ENCODE results near the gene CCDC33.

DNA sequence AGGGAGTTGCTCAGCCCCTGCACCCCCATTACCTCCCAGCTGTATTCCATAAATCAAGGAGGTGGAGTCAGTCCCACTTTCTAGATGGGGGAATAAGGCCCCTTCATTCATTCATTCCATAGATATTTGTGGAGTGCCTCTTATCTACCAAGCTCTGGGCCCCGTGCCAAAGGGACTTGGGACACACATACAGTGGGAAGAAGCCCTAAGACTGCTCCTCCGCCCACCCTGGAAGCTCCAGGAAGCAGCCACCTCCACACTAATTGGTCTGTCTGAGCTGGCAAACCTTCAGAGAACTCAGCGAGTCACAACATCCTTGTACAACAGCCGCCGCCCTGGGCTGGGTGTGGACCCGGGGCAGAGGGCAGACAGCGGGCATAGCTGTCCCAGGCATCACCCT lies 40.0 kb upstream of the CCDC33 start:
- TF ChIP-seq TAF1 (IDR thresholded peaks at IDR 0.05; ENCODE audit: low read depth) (no peak), TCF12 (IDR thresholded peaks at IDR 0.05; ENCODE audit: low read depth) (no peak), EGR1 (IDR thresholded peaks at IDR 0.05) (no peak), YY1 (IDR thresholded peaks at IDR 0.05; ENCODE audit: low read depth) (no peak)
- TF ChIP-seq, protein P1, sequence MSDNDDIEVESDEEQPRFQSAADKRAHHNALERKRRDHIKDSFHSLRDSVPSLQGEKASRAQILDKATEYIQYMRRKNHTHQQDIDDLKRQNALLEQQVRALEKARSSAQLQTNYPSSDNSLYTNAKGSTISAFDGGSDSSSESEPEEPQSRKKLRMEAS (IDR thresholded peaks at IDR 0.05), result no peak
